Measurements from ENCODE around the gene IQSEC3. TPM values are rescaled to one million over a fixed set of nuclear protein-coding genes. Genes with fewer than 3 reads are reported as not detected.
"Not testable (repeated sequence)": the region's sequence is repeated elsewhere in the genome, so short reads cannot be mapped to it uniquely, and the experiment has no call there.

Gene IQSEC3
- total and polyA plus RNA-seq, 2 donors: 0.99 to 4.4 TPM

- DNase-seq (ENCODE audit: low read depth in 6 of 9, low spot score in 9 of 9); H3K4me1 ChIP-seq (ENCODE audit: control insufficient read depth in 2 of 2, insufficient read depth in 2 of 2, low read length in 2 of 2); H3K36me3 ChIP-seq (ENCODE audit: control insufficient read depth in 2 of 2, insufficient read depth in 2 of 2, low read length in 1 of 2); H3K4me3 ChIP-seq (ENCODE audit: low read length in 2 of 2); H3K9me3 ChIP-seq (ENCODE audit: control insufficient read depth in 2 of 2, insufficient read depth in 1 of 2, low read length in 1 of 2); H3K27ac ChIP-seq (ENCODE audit: low read depth in 1 of 2, low read length in 1 of 2); H3K27me3 ChIP-seq (ENCODE audit: control insufficient read depth in 2 of 2, insufficient read depth in 1 of 2, low read length in 1 of 2): not testable (repeated sequence)
- WGBS: 85% methylated on average over 5 of the region's 5 CpGs
Measured at GRCh38 chr12:51087-51486, 15.5 kb upstream of the IQSEC3 start.

- H3K4me1 ChIP-seq (ENCODE audit: control insufficient read depth in 2 of 2, insufficient read depth in 2 of 2, low read length in 2 of 2); H3K4me3 ChIP-seq (ENCODE audit: low read length in 2 of 2); H3K9me3 ChIP-seq (ENCODE audit: control insufficient read depth in 2 of 2, insufficient read depth in 1 of 2, low read length in 1 of 2); DNase-seq (ENCODE audit: low read depth in 6 of 9, low spot score in 9 of 9); H3K27ac ChIP-seq (ENCODE audit: low read depth in 1 of 2, low read length in 1 of 2); H3K36me3 ChIP-seq (ENCODE audit: control insufficient read depth in 2 of 2, insufficient read depth in 2 of 2, low read length in 1 of 2): not testable (repeated sequence)
- H3K27me3 ChIP-seq (ENCODE audit: control insufficient read depth in 2 of 2, insufficient read depth in 1 of 2, low read length in 1 of 2): peaks cover 2 to 10% of the 10 kb centered on the region in 2 donors
- 84% methylated on average over 6 of the region's 6 CpGs for WGBS
Measured at GRCh38 chr12:51962-52361, 14.6 kb upstream of the IQSEC3 start.

- H3K27me3 ChIP-seq (ENCODE audit: control insufficient read depth in 2 of 2, insufficient read depth in 1 of 2, low read length in 1 of 2): peaks cover 2 to 13% of the 10 kb centered on the region in 2 donors
- H3K36me3 ChIP-seq (ENCODE audit: control insufficient read depth in 2 of 2, insufficient read depth in 2 of 2, low read length in 1 of 2); DNase-seq (ENCODE audit: low read depth in 6 of 9, low spot score in 9 of 9); H3K27ac ChIP-seq (ENCODE audit: low read depth in 1 of 2, low read length in 1 of 2); H3K9me3 ChIP-seq (ENCODE audit: control insufficient read depth in 2 of 2, insufficient read depth in 1 of 2, low read length in 1 of 2); H3K4me3 ChIP-seq (ENCODE audit: low read length in 2 of 2); H3K4me1 ChIP-seq (ENCODE audit: control insufficient read depth in 2 of 2, insufficient read depth in 2 of 2, low read length in 2 of 2): not testable (repeated sequence)
- WGBS: 76% methylated on average over 4 of the region's 4 CpGs
Measured at GRCh38 chr12:52902-53734, 13.4 kb upstream of the IQSEC3 start.

- no peaks in the 10 kb centered on the region for H3K4me1 ChIP-seq (ENCODE audit: control insufficient read depth in 2 of 2, insufficient read depth in 2 of 2, low read length in 2 of 2)
- H3K4me3 ChIP-seq (ENCODE audit: low read length in 2 of 2): no peak overlapping the region
- H3K36me3 ChIP-seq (ENCODE audit: control insufficient read depth in 2 of 2, insufficient read depth in 2 of 2, low read length in 1 of 2): no peaks in the 10 kb centered on the region
- no peaks in the 10 kb centered on the region for H3K9me3 ChIP-seq (ENCODE audit: control insufficient read depth in 2 of 2, insufficient read depth in 1 of 2, low read length in 1 of 2)
- 45% methylated on average over 4 of the region's 4 CpGs for WGBS
- H3K27me3 ChIP-seq (ENCODE audit: control insufficient read depth in 2 of 2, insufficient read depth in 1 of 2, low read length in 1 of 2): peaks cover 2 to 13% of the 10 kb centered on the region in 2 donors
- DNase-seq (ENCODE audit: low read depth in 6 of 9, low spot score in 9 of 9): no peak
- no peak overlapping the region for H3K27ac ChIP-seq (ENCODE audit: low read depth in 1 of 2, low read length in 1 of 2)
Measured at GRCh38 chr12:53735-54730, 12.5 kb upstream of the IQSEC3 start.

GRCh38 chr12:54750-55535 is 11.6 kb upstream of the IQSEC3 start:
- DNase-seq (ENCODE audit: low read depth in 6 of 9, low spot score in 9 of 9): no peak
- H3K4me3 ChIP-seq (ENCODE audit: low read length in 2 of 2): no peak overlapping the region
- peaks cover 2 to 13% of the 10 kb centered on the region in 2 donors for H3K27me3 ChIP-seq (ENCODE audit: control insufficient read depth in 2 of 2, insufficient read depth in 1 of 2, low read length in 1 of 2)
- no peaks in the 10 kb centered on the region for H3K4me1 ChIP-seq (ENCODE audit: control insufficient read depth in 2 of 2, insufficient read depth in 2 of 2, low read length in 2 of 2)
- H3K27ac ChIP-seq (ENCODE audit: low read depth in 1 of 2, low read length in 1 of 2): no peak overlapping the region
- no peaks in the 10 kb centered on the region for H3K36me3 ChIP-seq (ENCODE audit: control insufficient read depth in 2 of 2, insufficient read depth in 2 of 2, low read length in 1 of 2)
- 72% methylated on average over 13 of the region's 13 CpGs for WGBS
- no peaks in the 10 kb centered on the region for H3K9me3 ChIP-seq (ENCODE audit: control insufficient read depth in 2 of 2, insufficient read depth in 1 of 2, low read length in 1 of 2)

GRCh38 chr12:56683-57346 is 9.8 kb upstream of the IQSEC3 start:
- Histone ChIP-seq H3K36me3 (ENCODE audit: control insufficient read depth in 2 of 2, insufficient read depth in 2 of 2, low read length in 1 of 2) (no peaks in the 10 kb centered on the region), H3K4me3 (ENCODE audit: low read length in 2 of 2) (no peak overlapping the region), H3K27ac (ENCODE audit: low read depth in 1 of 2, low read length in 1 of 2) (no peak overlapping the region), H3K27me3 (ENCODE audit: control insufficient read depth in 2 of 2, insufficient read depth in 1 of 2, low read length in 1 of 2) (peaks cover 2 to 13% of the 10 kb centered on the region in 2 donors), H3K4me1 (ENCODE audit: control insufficient read depth in 2 of 2, insufficient read depth in 2 of 2, low read length in 2 of 2) (no peaks in the 10 kb centered on the region), H3K9me3 (ENCODE audit: control insufficient read depth in 2 of 2, insufficient read depth in 1 of 2, low read length in 1 of 2) (no peaks in the 10 kb centered on the region)
- no peak for DNase-seq (ENCODE audit: low read depth in 6 of 9, low spot score in 9 of 9)
- WGBS: 67% methylated on average over 7 of the region's 7 CpGs

- no peak for DNase-seq (ENCODE audit: low read depth in 6 of 9, low spot score in 9 of 9)
- peaks cover 2 to 13% of the 10 kb centered on the region in 2 donors for H3K27me3 ChIP-seq (ENCODE audit: control insufficient read depth in 2 of 2, insufficient read depth in 1 of 2, low read length in 1 of 2)
- 82% methylated on average over 7 of the region's 7 CpGs for WGBS
- H3K4me1 ChIP-seq (ENCODE audit: control insufficient read depth in 2 of 2, insufficient read depth in 2 of 2, low read length in 2 of 2): no peaks in the 10 kb centered on the region
- H3K9me3 ChIP-seq (ENCODE audit: control insufficient read depth in 2 of 2, insufficient read depth in 1 of 2, low read length in 1 of 2): no peaks in the 10 kb centered on the region
- no peaks in the 10 kb centered on the region for H3K36me3 ChIP-seq (ENCODE audit: control insufficient read depth in 2 of 2, insufficient read depth in 2 of 2, low read length in 1 of 2)
- H3K4me3 ChIP-seq (ENCODE audit: low read length in 2 of 2): no peak overlapping the region
- no peak overlapping the region for H3K27ac ChIP-seq (ENCODE audit: low read depth in 1 of 2, low read length in 1 of 2)
Measured at GRCh38 chr12:57539-57938, 9.0 kb upstream of the IQSEC3 start.

- Histone ChIP-seq H3K27me3 (ENCODE audit: control insufficient read depth in 2 of 2, insufficient read depth in 1 of 2, low read length in 1 of 2) (peaks cover 2 to 10% of the 10 kb centered on the region in 2 donors), H3K4me1 (ENCODE audit: control insufficient read depth in 2 of 2, insufficient read depth in 2 of 2, low read length in 2 of 2) (no peaks in the 10 kb centered on the region), H3K27ac (ENCODE audit: low read depth in 1 of 2, low read length in 1 of 2) (no peak overlapping the region), H3K36me3 (ENCODE audit: control insufficient read depth in 2 of 2, insufficient read depth in 2 of 2, low read length in 1 of 2) (no peaks in the 10 kb centered on the region), H3K9me3 (ENCODE audit: control insufficient read depth in 2 of 2, insufficient read depth in 1 of 2, low read length in 1 of 2) (no peaks in the 10 kb centered on the region), H3K4me3 (ENCODE audit: low read length in 2 of 2) (no peak overlapping the region)
- DNase-seq (ENCODE audit: low read depth in 6 of 9, low spot score in 9 of 9): no peak
Measured at GRCh38 chr12:58832-59231, 7.7 kb upstream of the IQSEC3 start.
